ENCODE results near the gene RFX1. TPM values are rescaled to one million over a fixed set of nuclear protein-coding genes. Genes with fewer than 3 reads are reported as not detected.

The RFX1 gene
- total RNA-seq, 1 experiment from 2014 or later = 1.2 TPM

DNA sequence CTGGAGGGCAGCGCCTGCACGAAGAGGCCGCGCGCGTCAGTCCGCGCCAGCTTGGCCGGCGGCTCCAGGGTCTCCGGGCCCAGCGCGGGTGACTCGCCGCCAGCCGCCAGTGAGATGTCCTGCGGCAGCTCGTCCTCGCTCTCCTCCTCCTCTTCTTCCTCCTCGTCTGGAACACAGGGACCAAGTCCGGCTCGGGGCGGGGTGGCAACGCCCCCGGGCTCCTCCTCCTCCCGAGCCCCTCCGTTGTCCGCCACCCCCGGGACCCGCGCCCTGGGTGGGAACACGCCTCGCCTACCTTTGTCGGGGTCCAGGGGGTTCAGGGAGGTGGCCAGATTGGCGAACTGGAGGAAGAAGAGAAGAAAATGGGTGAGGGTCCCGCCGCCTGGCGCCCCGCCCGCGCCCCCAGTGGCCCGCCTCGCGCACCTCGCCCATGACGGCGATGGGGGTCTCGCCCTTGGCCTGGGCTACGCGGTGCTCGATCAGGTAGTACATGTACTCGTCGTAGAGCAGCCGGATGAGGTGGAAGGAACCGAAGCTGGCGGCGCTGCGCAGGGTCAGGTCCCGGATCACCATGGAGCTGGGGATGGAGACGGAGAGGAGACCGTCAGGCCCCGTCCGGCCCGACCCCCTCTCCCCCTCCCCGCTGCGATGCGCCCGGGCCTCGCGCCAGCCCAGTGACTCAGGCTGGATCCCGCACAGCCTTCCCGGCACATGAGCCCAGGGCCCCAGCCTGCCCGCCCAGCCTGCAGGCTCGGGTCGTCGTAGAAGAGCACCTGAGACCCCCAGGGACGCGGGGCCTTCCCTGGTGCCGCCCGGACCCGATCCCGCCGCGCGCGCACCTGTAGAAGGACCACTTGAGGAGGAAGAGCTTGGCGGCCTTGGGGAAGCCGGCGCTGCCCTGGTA is 43.2 kb downstream of the RFX1 start:
- Histone ChIP-seq H3K9ac (ENCODE audit: low read length) (no peak overlapping the region), H3K9me2 (replicated peaks; ENCODE audit: insufficient read depth, low read length) (no peaks in the 10 kb centered on the region), H3K79me2 (ENCODE audit: low read length) (no peaks in the 10 kb centered on the region), H3K4me3 (ENCODE audit: low read length) (no peak overlapping the region), H4K20me1 (ENCODE audit: insufficient read depth, low read depth, low read length) (no peaks in the 10 kb centered on the region), H3K4me2 (ENCODE audit: low read depth, low read length, poor library complexity, severe bottlenecking) (no peak overlapping the region), H2AFZ (ENCODE audit: low read length) (no peak overlapping the region), H3K27me3 (ENCODE audit: low read length) (no peaks in the 10 kb centered on the region), H3K36me3 (ENCODE audit: insufficient read depth, low read length) (0 out of 2 replicates have a peak, but pooled peaks cover 3% of the 10 kb centered on the region), H3K27ac (ENCODE audit: low read length) (no peak overlapping the region), H3K9me3 (ENCODE audit: low read length) (no peaks in the 10 kb centered on the region), H3K4me1 (ENCODE audit: low read length) (no peaks in the 10 kb centered on the region)
- no peak for DNase-seq

DNA sequence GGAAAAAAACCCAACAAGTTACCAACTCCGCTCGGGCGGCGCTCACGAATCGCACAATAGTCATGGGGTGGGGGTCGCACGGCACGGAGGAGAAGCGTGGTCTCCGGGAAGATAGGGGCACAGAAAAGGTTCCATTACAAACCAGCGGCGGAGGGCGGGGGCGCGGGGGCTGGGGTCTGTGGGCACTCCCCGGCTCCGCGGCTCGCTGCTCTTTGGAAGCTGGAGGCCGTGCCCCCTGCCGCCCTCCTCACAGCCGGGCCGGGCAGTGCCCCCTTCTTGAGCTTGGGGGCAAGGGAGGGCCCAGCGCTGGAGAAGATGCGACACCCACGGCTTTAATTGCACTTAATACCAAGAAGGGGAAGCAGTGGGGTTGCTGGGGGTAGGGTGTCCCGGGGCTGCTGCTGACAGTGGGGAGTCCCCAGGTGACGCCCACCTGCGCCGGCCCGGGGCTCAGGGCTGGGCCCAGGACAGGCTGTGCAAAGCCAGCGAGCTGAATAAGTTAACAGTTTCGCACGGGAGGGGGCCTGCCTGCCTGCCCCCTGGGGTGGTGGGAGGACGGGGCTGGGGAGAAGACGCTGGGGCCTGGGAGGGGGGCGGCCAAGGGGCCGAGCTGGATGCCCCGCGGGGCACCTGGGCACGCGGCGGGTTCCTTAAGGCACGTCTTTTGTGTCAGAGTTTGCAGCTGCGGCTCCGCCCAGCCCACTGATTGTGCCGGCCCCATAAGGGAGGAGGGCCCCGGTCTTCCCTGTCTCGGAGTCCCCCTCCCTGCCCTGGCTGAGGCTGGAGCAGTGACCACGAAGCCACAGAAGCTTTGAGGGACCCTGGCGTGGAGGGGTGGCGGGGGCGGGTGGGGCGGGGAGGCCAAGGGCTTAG is 44.1 kb downstream of the RFX1 start:
- H3K9me3 ChIP-seq (ENCODE audit: low read length) = no peaks in the 10 kb centered on the region
- H3K9me2 ChIP-seq (replicated peaks; ENCODE audit: insufficient read depth, low read length) = no peaks in the 10 kb centered on the region
- H3K27me3 ChIP-seq (ENCODE audit: low read length) = no peaks in the 10 kb centered on the region
- H3K4me3 ChIP-seq (ENCODE audit: low read length) = no peak overlapping the region
- no peaks in the 10 kb centered on the region for H3K4me1 ChIP-seq (ENCODE audit: low read length)
- no peak overlapping the region for H2AFZ ChIP-seq (ENCODE audit: low read length)
- H3K9ac ChIP-seq (ENCODE audit: low read length) = no peak overlapping the region
- H3K27ac ChIP-seq (ENCODE audit: low read length) = no peak overlapping the region
- H3K4me2 ChIP-seq (ENCODE audit: low read depth, low read length, poor library complexity, severe bottlenecking) = no peak overlapping the region
- peaks cover 6% of the 10 kb centered on the region; the same call in 1 of the 2 replicates for H3K36me3 ChIP-seq (ENCODE audit: insufficient read depth, low read length)
- DNase-seq = no peak
- H3K79me2 ChIP-seq (ENCODE audit: low read length) = no peaks in the 10 kb centered on the region
- no peaks in the 10 kb centered on the region for H4K20me1 ChIP-seq (ENCODE audit: insufficient read depth, low read depth, low read length)

DNA sequence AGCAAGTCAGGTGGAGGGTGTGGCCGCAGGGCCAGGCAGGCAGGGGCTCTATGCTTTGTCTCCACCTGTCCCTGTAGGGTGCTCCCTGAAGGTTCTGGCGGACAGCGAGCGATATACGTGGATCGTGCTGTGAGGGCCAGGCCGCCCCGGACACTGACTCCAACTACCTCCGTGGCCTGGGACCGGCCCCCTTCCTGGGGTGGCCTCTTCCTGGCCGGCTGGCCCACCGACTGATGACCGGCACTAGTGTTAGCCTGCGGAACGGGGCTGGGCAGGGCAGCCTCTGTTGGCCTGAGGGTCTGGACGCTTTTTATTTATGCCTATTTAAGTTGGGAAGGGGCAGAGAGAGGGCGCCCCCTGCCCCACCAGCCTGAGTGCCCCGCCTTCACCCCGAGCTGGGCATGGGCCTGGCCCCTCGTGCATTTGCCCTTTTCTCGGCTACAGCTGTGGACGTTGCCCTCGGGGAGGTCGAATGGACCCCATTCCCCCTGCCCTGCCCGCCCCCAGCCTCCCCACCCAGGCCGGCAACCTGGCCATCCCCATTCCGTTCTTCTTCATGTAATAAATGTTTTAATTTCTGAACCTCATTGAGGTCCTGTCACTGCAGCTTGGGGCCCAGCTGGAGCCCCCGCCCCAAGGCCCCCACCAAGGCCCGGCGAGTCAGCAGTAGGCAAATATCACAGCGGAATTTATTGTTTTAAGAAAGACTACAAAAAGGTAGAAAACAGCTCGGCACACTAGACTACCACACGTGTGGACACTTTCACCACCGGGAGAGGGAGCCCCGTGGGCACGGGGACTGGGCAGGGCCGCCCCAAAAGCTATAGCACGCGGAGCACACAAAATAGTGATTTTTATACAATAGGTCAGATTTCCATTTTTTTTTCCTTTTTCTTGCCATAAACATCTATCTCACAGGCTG is 45.0 kb downstream of the RFX1 start:
- Histone ChIP-seq H3K9ac (ENCODE audit: low read length) (no peak overlapping the region), H4K20me1 (ENCODE audit: insufficient read depth, low read depth, low read length) (no peaks in the 10 kb centered on the region)

DNA sequence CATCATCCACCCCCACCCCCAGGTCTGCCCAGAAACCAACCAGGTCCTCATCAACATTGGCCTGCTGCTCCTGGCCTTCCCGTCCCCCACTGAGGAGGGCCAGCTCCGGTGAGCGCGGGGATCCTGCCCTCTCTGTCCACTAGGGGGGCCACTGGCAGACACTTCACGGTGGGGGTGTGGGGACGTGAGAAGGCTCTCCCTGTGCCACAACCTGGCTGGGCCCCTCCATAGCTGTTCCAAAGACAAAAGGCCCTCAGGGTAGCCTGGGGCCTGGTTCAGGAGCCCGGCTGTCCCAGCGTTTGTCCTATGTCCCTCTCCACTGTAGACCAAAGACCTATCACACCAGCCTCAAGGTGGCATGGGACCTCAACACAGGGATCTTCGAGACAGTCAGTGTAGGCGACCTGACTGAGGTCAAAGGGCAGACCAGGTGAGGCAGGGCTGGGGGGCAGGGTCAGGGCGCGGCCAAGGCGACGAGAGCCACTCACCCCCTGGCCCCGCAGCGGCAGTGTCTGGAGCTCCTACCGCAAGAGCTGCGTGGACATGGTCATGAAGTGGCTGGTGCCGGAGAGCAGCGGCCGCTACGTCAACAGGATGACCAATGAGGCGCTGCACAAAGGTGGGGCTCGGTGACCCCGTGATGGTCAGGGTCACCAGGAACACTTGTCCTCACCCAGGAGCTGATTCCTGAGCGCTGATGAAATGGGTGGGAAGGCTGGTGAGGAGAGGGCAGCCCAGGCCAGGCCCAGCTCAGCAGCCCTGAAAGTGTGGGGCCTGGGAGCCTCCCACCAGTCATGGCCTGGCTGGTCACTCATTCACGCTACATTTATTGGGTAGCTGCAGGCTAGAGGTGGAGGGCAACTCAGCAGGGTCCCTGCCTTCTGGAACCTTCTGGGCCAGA is 45.9 kb downstream of the RFX1 start:
- H3K9me3 ChIP-seq (ENCODE audit: low read length) = no peaks in the 10 kb centered on the region
- no peak overlapping the region for H3K9ac ChIP-seq (ENCODE audit: low read length)
- no peaks in the 10 kb centered on the region for H3K4me1 ChIP-seq (ENCODE audit: low read length)
- no peak overlapping the region for H2AFZ ChIP-seq (ENCODE audit: low read length)
- peaks cover 16% of the 10 kb centered on the region; the same call in 1 of the 2 replicates for H3K36me3 ChIP-seq (ENCODE audit: insufficient read depth, low read length)
- no peaks in the 10 kb centered on the region for H4K20me1 ChIP-seq (ENCODE audit: insufficient read depth, low read depth, low read length)
- no peak overlapping the region for H3K27ac ChIP-seq (ENCODE audit: low read length)
- H3K4me2 ChIP-seq (ENCODE audit: low read depth, low read length, poor library complexity, severe bottlenecking) = no peak overlapping the region
- H3K9me2 ChIP-seq (replicated peaks; ENCODE audit: insufficient read depth, low read length) = no peaks in the 10 kb centered on the region
- H3K79me2 ChIP-seq (ENCODE audit: low read length) = no peaks in the 10 kb centered on the region
- no peaks in the 10 kb centered on the region for H3K27me3 ChIP-seq (ENCODE audit: low read length)
- peak; percentile 53 for DNase-seq
- no peak overlapping the region for H3K4me3 ChIP-seq (ENCODE audit: low read length)

More for the DNA sequence above, 45.0 kb downstream of the RFX1 start:
- Histone ChIP-seq H3K79me2 (ENCODE audit: low read length) (no peaks in the 10 kb centered on the region), H3K36me3 (ENCODE audit: insufficient read depth, low read length) (peaks cover 15% of the 10 kb centered on the region; the same call in 1 of the 2 replicates), H2AFZ (ENCODE audit: low read length) (no peak overlapping the region), H3K27me3 (ENCODE audit: low read length) (no peaks in the 10 kb centered on the region), H3K4me1 (ENCODE audit: low read length) (no peaks in the 10 kb centered on the region), H3K9me2 (replicated peaks; ENCODE audit: insufficient read depth, low read length) (no peaks in the 10 kb centered on the region), H3K27ac (ENCODE audit: low read length) (no peak overlapping the region), H3K4me3 (ENCODE audit: low read length) (no peak overlapping the region), H3K9me3 (ENCODE audit: low read length) (no peaks in the 10 kb centered on the region), H3K4me2 (ENCODE audit: low read depth, low read length, poor library complexity, severe bottlenecking) (no peak overlapping the region)
- no peak for DNase-seq

DNA sequence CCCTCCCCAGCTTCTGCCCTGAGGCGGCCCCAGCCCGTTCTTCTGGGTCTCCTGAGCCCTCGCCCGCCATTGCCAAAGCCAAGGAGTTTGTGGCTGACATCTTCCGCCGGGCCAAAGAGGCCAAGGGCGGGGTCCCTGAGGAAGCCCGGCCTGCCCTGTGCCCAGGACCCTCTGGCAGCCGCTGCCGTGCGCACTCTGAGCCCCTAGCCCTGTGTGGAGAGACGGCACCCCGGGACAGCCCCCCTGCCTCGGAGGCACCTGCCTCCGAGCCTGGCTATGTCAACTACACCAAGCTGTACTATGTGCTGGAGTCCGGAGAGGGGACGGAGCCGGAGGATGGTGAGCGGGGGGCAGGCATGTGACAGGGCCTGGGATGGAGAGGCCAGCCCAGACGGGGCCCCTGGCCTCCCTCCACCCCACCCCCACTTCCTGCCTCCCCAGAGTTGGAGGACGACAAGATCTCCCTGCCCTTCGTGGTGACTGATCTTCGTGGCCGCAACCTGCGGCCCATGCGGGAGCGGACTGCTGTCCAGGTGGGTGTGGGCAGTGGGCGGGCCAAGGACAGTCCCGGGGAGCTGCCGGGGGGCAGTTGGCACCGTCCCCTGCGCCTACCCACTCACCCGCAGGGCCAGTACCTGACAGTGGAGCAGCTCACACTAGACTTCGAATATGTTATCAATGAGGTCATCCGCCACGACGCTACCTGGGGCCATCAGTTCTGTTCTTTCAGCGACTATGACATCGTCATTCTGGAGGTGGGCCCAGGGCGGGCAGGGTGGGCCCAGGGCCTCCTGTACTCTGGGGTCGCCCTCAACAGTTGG is 46.8 kb downstream of the RFX1 start:
- H3K27ac ChIP-seq (ENCODE audit: low read length) = no peak overlapping the region
- H3K9me2 ChIP-seq (replicated peaks; ENCODE audit: insufficient read depth, low read length) = no peaks in the 10 kb centered on the region
- no peak overlapping the region for H3K9ac ChIP-seq (ENCODE audit: low read length)
- no peak overlapping the region for H3K4me3 ChIP-seq (ENCODE audit: low read length)
- no peaks in the 10 kb centered on the region for H3K9me3 ChIP-seq (ENCODE audit: low read length)
- peaks cover 4% of the 10 kb centered on the region; the same call in 1 of the 2 replicates for H3K79me2 ChIP-seq (ENCODE audit: low read length)
- no peak overlapping the region for H3K4me2 ChIP-seq (ENCODE audit: low read depth, low read length, poor library complexity, severe bottlenecking)
- peaks cover 16% of the 10 kb centered on the region; the same call in 1 of the 2 replicates for H3K36me3 ChIP-seq (ENCODE audit: insufficient read depth, low read length)
- H3K27me3 ChIP-seq (ENCODE audit: low read length) = no peaks in the 10 kb centered on the region
- no peak for DNase-seq
- no peaks in the 10 kb centered on the region for H3K4me1 ChIP-seq (ENCODE audit: low read length)
- H4K20me1 ChIP-seq (ENCODE audit: insufficient read depth, low read depth, low read length) = no peaks in the 10 kb centered on the region
- H2AFZ ChIP-seq (ENCODE audit: low read length) = no peak overlapping the region

DNA sequence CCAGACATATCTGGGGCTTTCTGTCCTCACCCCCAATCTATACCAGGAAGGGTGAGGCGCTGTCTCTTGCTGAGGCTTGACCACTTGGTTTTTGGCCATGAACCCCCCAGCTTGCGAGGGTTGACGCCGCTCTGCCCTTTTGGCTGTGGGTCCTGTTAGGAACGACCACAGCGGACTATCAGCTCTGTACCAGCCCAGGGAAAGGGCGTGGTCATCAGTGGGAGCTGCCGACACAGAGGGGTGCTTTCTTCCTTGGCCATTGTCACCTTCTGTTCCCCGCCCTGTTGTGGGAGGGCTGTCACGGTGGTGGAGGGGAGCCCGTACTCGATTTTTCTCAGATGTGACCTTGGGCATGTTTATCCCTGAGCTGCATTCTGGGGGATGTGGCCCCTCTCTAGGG is 48.1 kb downstream of the RFX1 start:
- no peak overlapping the region for H3K27ac ChIP-seq (ENCODE audit: low read length)
- H3K4me3 ChIP-seq (ENCODE audit: low read length) = no peak overlapping the region
- H3K9ac ChIP-seq (ENCODE audit: low read length) = no peak overlapping the region
- peaks cover 17% of the 10 kb centered on the region for H3K79me2 ChIP-seq (ENCODE audit: low read length)
- peaks cover 8% of the 10 kb centered on the region for H3K4me1 ChIP-seq (ENCODE audit: low read length)
- no peak overlapping the region for H3K4me2 ChIP-seq (ENCODE audit: low read depth, low read length, poor library complexity, severe bottlenecking)
- H3K9me3 ChIP-seq (ENCODE audit: low read length) = no peaks in the 10 kb centered on the region
- H4K20me1 ChIP-seq (ENCODE audit: insufficient read depth, low read depth, low read length) = peaks cover 4% of the 10 kb centered on the region
- no peak for DNase-seq
- H3K36me3 ChIP-seq (ENCODE audit: insufficient read depth, low read length) = peaks cover 16% of the 10 kb centered on the region; the same call in 1 of the 2 replicates
- H3K9me2 ChIP-seq (replicated peaks; ENCODE audit: insufficient read depth, low read length) = no peaks in the 10 kb centered on the region
- H3K27me3 ChIP-seq (ENCODE audit: low read length) = no peaks in the 10 kb centered on the region
- H2AFZ ChIP-seq (ENCODE audit: low read length) = no peak overlapping the region
